Vagina (tissue), 2 donors: ENCODE results near the gene FOXD2.

Source experiments
- CTCF ChIP-seq, 3 experiments: fragments of 450-650 bp in 2 of 3; fragments of 200-600 bp in 1 of 3; sonication (generic) in 1 of 3; IDR thresholded peaks; one replicate each; pipeline ENCODE4 v1.5.1; 2017 to 2019; ENCODE audit warnings: antibody characterized with exemption in 3 of 3, mild to moderate bottlenecking in 2 of 3, moderate library complexity in 2 of 3
- POLR2A ChIP-seq, 2 donors: fragments of 450-650 bp; IDR thresholded peaks; one replicate each; pipeline ENCODE4 v1.6.1; 2017; ENCODE audit warnings: antibody characterized with exemption in 2 of 2, mild to moderate bottlenecking in 2 of 2, moderate library complexity in 2 of 2
- POLR2AphosphoS5 ChIP-seq, 2 donors: sonication (generic); formaldehyde crosslinking; IDR thresholded peaks; one replicate each; pipeline ENCODE4 v1.9.0; 2017; ENCODE audit warnings: antibody characterized with exemption in 2 of 2, mild to moderate bottlenecking in 2 of 2, low read depth in 1 of 2; ENCODE audit not compliant: insufficient read depth in 1 of 2

GRCh38 chr1:47396671-47397196 is 41.1 kb upstream of the FOXD2 start:
- no peak for TF ChIP-seq CTCF (IDR thresholded peaks at IDR 0.05)
- TF ChIP-seq POLR2A (IDR thresholded peaks at IDR 0.05), result no peak
- TF ChIP-seq POLR2AphosphoS5 (IDR thresholded peaks at IDR 0.05; ENCODE audit: insufficient read depth in 1 of 2, low read depth in 1 of 2), result no peak
